ENCODE measurements around the gene MBD6.

Gene MBD6

DNA sequence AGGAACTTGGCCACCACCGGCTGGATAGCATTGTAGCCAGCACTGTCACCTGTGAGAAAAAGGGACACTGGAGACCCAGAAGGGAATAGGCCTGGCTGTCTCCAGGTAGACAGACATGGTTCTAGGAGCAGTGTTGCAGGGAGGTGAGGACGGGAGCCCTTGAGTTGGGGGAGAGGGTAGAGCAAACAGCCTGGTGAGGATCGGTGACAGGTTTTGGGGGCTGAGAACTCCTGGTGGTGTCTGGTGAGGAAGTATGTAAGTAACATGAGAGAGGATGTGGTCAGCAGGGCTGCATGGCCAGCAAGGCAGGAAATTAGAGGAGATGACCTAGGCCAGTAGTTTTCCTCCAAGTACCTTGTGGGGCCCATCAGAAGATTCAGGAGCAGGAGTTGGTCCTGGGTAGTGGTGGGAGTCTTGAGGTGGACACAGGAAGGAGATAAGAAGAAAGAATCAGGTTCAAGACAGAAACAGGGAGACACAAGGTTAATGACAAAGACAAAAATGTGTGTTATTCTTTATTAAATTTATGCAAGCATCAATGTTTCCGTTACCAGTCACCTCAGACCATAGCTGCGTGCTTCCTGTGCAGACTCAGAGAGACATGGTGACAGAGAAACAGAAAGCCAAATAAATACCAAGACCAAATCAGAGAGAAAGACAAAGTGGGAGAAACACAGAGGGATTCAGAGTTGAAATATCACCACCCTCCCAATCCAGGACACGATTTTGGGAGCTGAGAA, 43.1 kb upstream of the MBD6 start, which contains the start of gene ARHGAP9:
Gene ARHGAP9 (minus strand): TSS at position 491 of the 740 bp plus-strand sequence. CDS start 460 bp downstream, at position 31.
- Histone ChIP-seq H3K27me3 (ENCODE audit: control insufficient read depth, insufficient read depth, low read length) (peaks cover 47% of the 10 kb centered on the region), H3K36me3 (ENCODE audit: control insufficient read depth, insufficient read depth, low read length) (no peaks in the 10 kb centered on the region), H3K4me1 (ENCODE audit: control insufficient read depth, insufficient read depth, low read length) (peaks cover 16% of the 10 kb centered on the region), H3K4me3 (ENCODE audit: low read length) (no peak within 1 kb of the TSS), H3K9ac (ENCODE audit: low read length) (peak within 1 kb of the TSS; percentile 7), H3K9me3 (ENCODE audit: control insufficient read depth, low read length) (no peaks in the 10 kb centered on the region)

DNA sequence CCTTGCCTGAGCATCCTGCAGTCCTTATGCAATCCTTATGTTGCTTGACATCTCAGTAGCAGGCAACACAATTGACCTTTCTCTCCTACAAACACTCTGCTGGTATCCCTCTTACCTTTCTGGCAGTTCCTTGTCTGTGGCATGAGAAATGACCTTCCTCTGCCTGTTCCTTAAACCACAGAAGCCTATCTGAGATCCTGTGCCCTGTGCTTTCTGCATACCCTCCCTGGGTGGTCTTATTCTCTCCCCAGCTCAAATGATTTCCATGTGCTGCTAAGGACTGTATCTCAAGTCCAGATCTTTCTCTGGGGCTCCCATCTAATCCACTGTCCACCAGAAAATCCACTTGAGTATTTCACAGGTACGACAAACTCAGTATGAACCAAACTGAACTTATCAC, 41.0 kb upstream of the MBD6 start:
- peaks cover 26% of the 10 kb centered on the region for H3K27me3 ChIP-seq (ENCODE audit: control insufficient read depth, insufficient read depth, low read length)
- H3K36me3 ChIP-seq (ENCODE audit: control insufficient read depth, insufficient read depth, low read length): no peaks in the 10 kb centered on the region
- no peaks in the 10 kb centered on the region for H3K4me1 ChIP-seq (ENCODE audit: control insufficient read depth, insufficient read depth, low read length)
- H3K9me3 ChIP-seq (ENCODE audit: control insufficient read depth, low read length): no peaks in the 10 kb centered on the region
- H3K9ac ChIP-seq (ENCODE audit: low read length): no peak overlapping the region
- no peak overlapping the region for H3K4me3 ChIP-seq (ENCODE audit: low read length)

DNA sequence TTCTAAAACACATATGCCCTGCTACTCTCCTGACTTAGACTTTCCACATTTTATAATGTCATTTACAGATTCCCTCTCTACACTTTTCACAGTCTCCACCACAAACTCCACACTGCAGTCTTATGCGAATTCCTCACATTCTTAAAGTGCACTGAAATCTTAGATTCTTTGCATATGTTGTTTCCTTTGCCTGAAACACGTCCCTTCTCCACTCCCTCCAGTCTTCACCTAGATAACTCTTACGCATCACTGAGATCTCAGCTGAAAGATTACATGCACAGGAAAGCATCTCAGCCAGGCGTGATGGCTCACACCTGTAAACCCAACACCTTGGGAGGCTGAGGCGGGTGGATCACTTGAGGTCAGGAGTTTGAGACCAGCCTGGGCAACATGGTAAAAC, 39.2 kb upstream of the MBD6 start:
- Histone ChIP-seq H3K4me1 (ENCODE audit: control insufficient read depth, insufficient read depth, low read length) (peaks cover under 1% of the 10 kb centered on the region), H3K27me3 (ENCODE audit: control insufficient read depth, insufficient read depth, low read length) (peaks cover 14% of the 10 kb centered on the region), H3K9me3 (ENCODE audit: control insufficient read depth, low read length) (no peaks in the 10 kb centered on the region), H3K36me3 (ENCODE audit: control insufficient read depth, insufficient read depth, low read length) (no peaks in the 10 kb centered on the region), H3K4me3 (ENCODE audit: low read length) (no peak overlapping the region), H3K9ac (ENCODE audit: low read length) (no peak overlapping the region)

GRCh38 chr12:57485695-57486094, 36.9 kb upstream of the MBD6 start:
- H3K9me3 ChIP-seq (ENCODE audit: control insufficient read depth, low read length): no peaks in the 10 kb centered on the region
- peaks cover 5% of the 10 kb centered on the region for H3K27me3 ChIP-seq (ENCODE audit: control insufficient read depth, insufficient read depth, low read length)
- no peak overlapping the region for H3K9ac ChIP-seq (ENCODE audit: low read length)
- H3K36me3 ChIP-seq (ENCODE audit: control insufficient read depth, insufficient read depth, low read length): peaks cover 3% of the 10 kb centered on the region
- no peak overlapping the region for H3K4me3 ChIP-seq (ENCODE audit: low read length)
- peaks cover 8% of the 10 kb centered on the region for H3K4me1 ChIP-seq (ENCODE audit: control insufficient read depth, insufficient read depth, low read length)

DNA sequence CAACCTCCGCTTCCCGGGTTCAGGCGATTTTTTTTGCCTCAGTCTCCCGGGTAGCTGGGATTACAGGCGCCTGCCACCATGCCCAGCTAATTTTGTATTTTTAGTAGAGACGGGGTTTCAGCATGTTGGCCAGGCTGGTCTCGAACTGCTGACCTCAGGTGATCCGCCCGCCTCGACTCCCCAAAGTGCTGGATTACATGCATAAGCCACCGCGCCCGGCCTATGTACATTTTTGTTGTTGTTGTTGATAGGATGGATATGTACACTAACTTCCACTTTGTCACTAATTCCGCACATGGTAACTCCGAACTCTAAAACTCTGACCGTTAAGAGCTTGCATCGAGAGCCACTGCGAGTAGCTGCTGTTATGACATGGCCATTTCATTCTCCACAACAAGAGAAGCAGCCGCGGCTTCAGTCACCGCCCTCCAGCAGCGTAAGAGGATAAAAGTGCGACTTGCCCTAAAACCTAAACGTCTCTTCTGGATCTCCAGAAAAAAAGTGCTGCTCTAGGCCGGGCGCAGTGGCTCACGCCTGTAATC, 35.5 kb upstream of the MBD6 start:
- H3K4me1 ChIP-seq (ENCODE audit: control insufficient read depth, insufficient read depth, low read length): peaks cover 8% of the 10 kb centered on the region
- no peaks in the 10 kb centered on the region for H3K27me3 ChIP-seq (ENCODE audit: control insufficient read depth, insufficient read depth, low read length)
- no peak overlapping the region for H3K9ac ChIP-seq (ENCODE audit: low read length)

GRCh38 chr12:57487597-57488401, 34.8 kb upstream of the MBD6 start, which contains the start of gene MARS1:
TSS of gene MARS1 (plus strand) at chr12:57488068. CDS start at chr12:57488091, 23 bp downstream.
- peak within 1 kb of the TSS; percentile 70 for H3K4me3 ChIP-seq (ENCODE audit: low read length)
- H3K27me3 ChIP-seq (ENCODE audit: control insufficient read depth, insufficient read depth, low read length): no peaks in the 10 kb centered on the region
- no peaks in the 10 kb centered on the region for H3K9me3 ChIP-seq (ENCODE audit: control insufficient read depth, low read length)
- H3K9ac ChIP-seq (ENCODE audit: low read length): peak within 1 kb of the TSS; percentile 72
- peaks cover 6% of the 10 kb centered on the region for H3K36me3 ChIP-seq (ENCODE audit: control insufficient read depth, insufficient read depth, low read length)
- peaks cover 8% of the 10 kb centered on the region for H3K4me1 ChIP-seq (ENCODE audit: control insufficient read depth, insufficient read depth, low read length)

More for the DNA sequence above, 35.5 kb upstream of the MBD6 start:
- no peak overlapping the region for H3K4me3 ChIP-seq (ENCODE audit: low read length)
- no peaks in the 10 kb centered on the region for H3K9me3 ChIP-seq (ENCODE audit: control insufficient read depth, low read length)
- H3K36me3 ChIP-seq (ENCODE audit: control insufficient read depth, insufficient read depth, low read length): peaks cover 3% of the 10 kb centered on the region

DNA sequence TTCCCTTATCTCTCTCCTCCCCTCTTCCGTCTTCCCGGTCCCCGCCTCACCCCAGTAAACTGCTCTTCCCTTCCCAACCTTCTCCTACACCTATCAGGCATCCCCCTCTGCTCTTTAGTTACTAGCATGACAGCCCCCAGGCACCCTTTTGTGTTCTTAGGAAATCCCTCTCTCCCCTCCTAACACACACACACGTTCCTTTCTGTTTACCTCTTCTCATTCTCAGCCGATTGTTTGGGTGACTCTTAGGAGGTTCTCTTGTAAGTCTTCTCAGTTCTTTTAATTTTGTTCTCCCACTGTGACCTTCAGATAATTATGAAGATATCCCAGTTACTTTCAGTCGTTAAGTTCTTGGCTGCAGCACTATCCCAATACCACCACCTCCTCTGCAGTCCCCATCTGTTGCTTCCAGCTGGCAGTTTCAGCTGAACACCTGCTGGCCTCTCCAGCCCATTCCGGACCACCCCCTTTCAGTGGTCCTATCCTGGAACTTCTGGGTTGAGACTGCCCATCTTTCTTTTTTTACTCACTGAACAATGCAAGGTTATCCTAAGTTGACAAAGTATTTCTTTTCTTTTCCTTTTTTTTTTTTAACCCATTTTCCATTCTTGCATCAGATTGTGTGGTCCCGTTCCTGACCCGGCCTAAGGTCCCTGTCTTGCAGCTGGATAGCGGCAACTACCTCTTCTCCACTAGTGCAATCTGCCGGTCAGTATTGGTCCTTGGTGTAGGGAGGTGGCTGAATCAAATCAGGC, 34.0 kb upstream of the MBD6 start:
- Histone ChIP-seq H3K4me1 (ENCODE audit: control insufficient read depth, insufficient read depth, low read length) (peaks cover 8% of the 10 kb centered on the region), H3K4me3 (ENCODE audit: low read length) (peak overlapping the region; percentile 70), H3K9ac (ENCODE audit: low read length) (peak overlapping the region; percentile 72)

GRCh38 chr12:57489157-57489641, 33.4 kb upstream of the MBD6 start:
- H3K4me1 ChIP-seq (ENCODE audit: control insufficient read depth, insufficient read depth, low read length): peaks cover 8% of the 10 kb centered on the region
- H3K36me3 ChIP-seq (ENCODE audit: control insufficient read depth, insufficient read depth, low read length): peaks cover 7% of the 10 kb centered on the region
- peak overlapping the region; percentile 72 for H3K9ac ChIP-seq (ENCODE audit: low read length)
- H3K4me3 ChIP-seq (ENCODE audit: low read length): no peak overlapping the region
- no peaks in the 10 kb centered on the region for H3K9me3 ChIP-seq (ENCODE audit: control insufficient read depth, low read length)
- H3K27me3 ChIP-seq (ENCODE audit: control insufficient read depth, insufficient read depth, low read length): no peaks in the 10 kb centered on the region

More for the DNA sequence above, 34.0 kb upstream of the MBD6 start:
- Histone ChIP-seq H3K36me3 (ENCODE audit: control insufficient read depth, insufficient read depth, low read length) (peaks cover 7% of the 10 kb centered on the region), H3K27me3 (ENCODE audit: control insufficient read depth, insufficient read depth, low read length) (no peaks in the 10 kb centered on the region), H3K9me3 (ENCODE audit: control insufficient read depth, low read length) (no peaks in the 10 kb centered on the region)

DNA sequence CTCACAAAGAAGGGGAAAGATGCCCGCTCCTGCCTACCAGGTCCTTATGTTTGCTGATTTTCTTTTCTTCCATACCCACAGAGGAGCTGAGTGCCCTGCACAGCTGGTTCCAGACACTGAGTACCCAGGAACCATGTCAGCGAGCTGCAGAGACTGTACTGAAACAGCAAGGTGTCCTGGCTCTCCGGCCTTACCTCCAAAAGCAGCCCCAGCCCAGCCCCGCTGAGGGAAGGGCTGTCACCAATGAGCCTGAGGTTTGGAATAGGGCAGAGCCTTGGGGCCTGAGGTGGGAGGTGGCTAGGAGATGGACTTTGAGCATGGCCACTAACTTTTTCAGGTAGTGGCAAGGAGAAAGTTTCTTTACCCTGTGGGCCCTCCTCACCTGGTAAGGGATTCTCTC, 32.5 kb upstream of the MBD6 start:
- Histone ChIP-seq H3K4me1 (ENCODE audit: control insufficient read depth, insufficient read depth, low read length) (peaks cover 8% of the 10 kb centered on the region), H3K9me3 (ENCODE audit: control insufficient read depth, low read length) (no peaks in the 10 kb centered on the region), H3K4me3 (ENCODE audit: low read length) (no peak overlapping the region), H3K9ac (ENCODE audit: low read length) (no peak overlapping the region), H3K36me3 (ENCODE audit: control insufficient read depth, insufficient read depth, low read length) (peaks cover 7% of the 10 kb centered on the region), H3K27me3 (ENCODE audit: control insufficient read depth, insufficient read depth, low read length) (no peaks in the 10 kb centered on the region)

DNA sequence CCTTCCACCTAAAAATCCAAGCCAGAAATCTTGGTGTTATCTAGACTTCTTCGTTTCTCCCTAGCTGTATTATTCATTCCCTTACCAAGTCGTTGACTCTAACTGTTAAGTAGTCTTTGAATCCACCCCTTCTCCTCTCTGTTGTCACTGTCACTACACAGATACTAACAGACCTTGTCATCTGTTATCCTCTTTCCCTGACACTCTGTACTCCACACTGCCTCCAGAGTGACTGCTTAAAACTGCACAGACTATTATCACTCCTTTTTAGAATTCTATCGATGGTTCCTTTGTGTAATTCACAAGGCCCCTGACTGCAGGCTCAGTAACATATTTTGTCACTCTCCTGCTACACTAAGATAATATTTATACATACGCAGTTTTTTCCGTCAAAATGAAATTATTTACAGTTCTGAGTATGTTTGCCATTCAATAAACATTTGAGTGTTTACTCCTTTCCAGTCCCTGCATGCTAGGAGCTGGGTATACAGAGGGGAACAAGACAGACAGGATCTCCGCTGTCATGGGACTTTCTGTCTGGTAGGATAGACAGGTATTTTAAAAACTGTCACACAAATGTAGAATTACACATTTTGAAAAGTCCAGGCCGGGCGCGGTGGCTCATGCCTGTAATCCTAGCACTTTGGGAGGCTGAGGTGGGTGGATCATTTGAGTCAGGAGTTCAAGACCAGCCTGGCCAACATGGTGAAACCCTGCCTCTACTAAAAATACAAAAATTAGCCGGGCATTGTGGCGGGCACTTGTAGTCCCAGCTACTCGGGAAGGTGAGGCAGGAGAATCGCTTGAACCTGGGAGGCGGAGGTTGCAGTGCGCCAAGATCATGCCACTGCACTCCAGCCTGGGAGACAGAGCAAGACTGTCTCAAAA, 31.0 kb upstream of the MBD6 start:
- Histone ChIP-seq H3K4me1 (ENCODE audit: control insufficient read depth, insufficient read depth, low read length) (peaks cover 8% of the 10 kb centered on the region), H3K27me3 (ENCODE audit: control insufficient read depth, insufficient read depth, low read length) (no peaks in the 10 kb centered on the region), H3K9ac (ENCODE audit: low read length) (no peak overlapping the region), H3K4me3 (ENCODE audit: low read length) (no peak overlapping the region), H3K9me3 (ENCODE audit: control insufficient read depth, low read length) (no peaks in the 10 kb centered on the region), H3K36me3 (ENCODE audit: control insufficient read depth, insufficient read depth, low read length) (peaks cover 7% of the 10 kb centered on the region)
